ENCODE measurements around the gene GPR17.

- TF ChIP-seq CTCF (IDR thresholded peaks at IDR 0.05; ENCODE audit: insufficient read depth, low read depth, low read length), result no peak
- TF ChIP-seq EZH2 (IDR thresholded peaks at IDR 0.05; ENCODE audit: insufficient read depth, low read length), result no peak
Measured at GRCh38 chr2:127670055-127670956, 24.4 kb downstream of the GPR17 start.

Measured in astrocyte (in vitro differentiated cells and primary cell).